ENCODE data around the gene ATOH8. TPM values are rescaled to one million over a fixed set of nuclear protein-coding genes. Genes with fewer than 3 reads are reported as not detected.

ATOH8 gene
- polyA plus RNA-seq, 2 of the 4 experiments (the other 2 are of a cell fraction): 1.8 to 20.0 TPM

DNA sequence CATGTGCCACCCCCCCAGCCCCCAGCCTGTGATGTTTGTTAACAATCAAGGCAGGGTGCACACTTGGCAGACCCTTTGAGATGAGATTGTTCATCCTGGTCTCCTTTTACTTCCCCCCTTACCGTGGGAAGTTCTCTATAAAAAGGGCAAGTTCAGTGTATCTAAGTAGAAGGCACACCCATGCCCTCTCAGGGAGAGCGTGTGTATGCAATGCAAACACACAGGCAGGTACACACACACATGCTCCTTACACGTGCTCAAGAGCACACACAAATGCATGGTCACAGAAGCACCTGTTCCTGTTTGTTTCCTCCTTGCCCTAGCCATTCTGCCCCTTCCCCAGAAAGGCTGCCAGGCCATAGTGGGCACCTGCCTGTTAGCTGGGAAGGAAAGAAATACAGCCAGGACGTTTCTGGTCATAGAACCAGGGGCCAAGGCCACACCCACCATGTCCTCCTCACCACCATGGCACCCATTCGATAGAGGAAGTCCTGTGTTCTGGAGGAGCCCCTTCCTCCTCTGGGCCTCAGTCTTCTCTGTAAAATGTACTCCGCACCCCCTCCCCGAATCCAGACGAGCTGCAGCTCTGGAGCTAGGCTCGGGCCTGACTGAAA, 3.1 kb downstream of the ATOH8 start (continued):
- TF ChIP-seq EP300 (IDR thresholded peaks at IDR 0.05): no peak
- TF ChIP-seq JUN (IDR thresholded peaks at IDR 0.05): no peak

GRCh38 chr2:85757860-85758259, 4.1 kb downstream of the ATOH8 start:
- CTCF ChIA-PET: interaction anchor here (1.2 to 63.0 kb wide), 8 partner anchors 7 to 58 kb away, joined by 3 to 1675 read pairs (median 36); partner anchors contain the start of gene ATOH8
- POLR2A ChIA-PET: interaction anchor here (1.3 kb wide), 1 partner anchor 15 kb away, joined by 3 read pairs; no protein-coding TSS in a partner anchor
- H3K4me1 ChIP-seq: peaks cover 44% of the 10 kb centered on the region

GRCh38 chr2:85758361-85759256, 4.8 kb downstream of the ATOH8 start:
- no peak overlapping the region for H3K4me3 ChIP-seq
- WGBS (ENCODE audit: missing lambda C conversion rate): 90% methylated on average over 18 of the region's 19 CpGs
- DNase-seq (ENCODE audit: low read depth in 1 of 2, low spot score in 1 of 2) (no peak), FAIRE-seq (no peak), ATAC-seq (no peak)
- CTCF ChIA-PET: interaction anchor here (1.3 to 63.0 kb wide), 7 partner anchors 7 to 57 kb away, joined by 3 to 1675 read pairs (median 59); partner anchors contain the start of gene ATOH8
- POLR2A ChIA-PET: no interaction called here
- no peak overlapping the region for H3K4me2 ChIP-seq
- H3K4me1 ChIP-seq: peaks cover 47% of the 10 kb centered on the region
- peak overlapping the region in 1 of 2 experiments; percentile 21; a peak in 1 of 6 replicates for H3K27ac ChIP-seq
- no peak for TF ChIP-seq TFCP2L1 (CRISPR knock-in tag; IDR thresholded peaks at IDR 0.05)
- no peak for TF ChIP-seq JUNB (IDR thresholded peaks at IDR 0.05)
- TF ChIP-seq, protein P1, sequence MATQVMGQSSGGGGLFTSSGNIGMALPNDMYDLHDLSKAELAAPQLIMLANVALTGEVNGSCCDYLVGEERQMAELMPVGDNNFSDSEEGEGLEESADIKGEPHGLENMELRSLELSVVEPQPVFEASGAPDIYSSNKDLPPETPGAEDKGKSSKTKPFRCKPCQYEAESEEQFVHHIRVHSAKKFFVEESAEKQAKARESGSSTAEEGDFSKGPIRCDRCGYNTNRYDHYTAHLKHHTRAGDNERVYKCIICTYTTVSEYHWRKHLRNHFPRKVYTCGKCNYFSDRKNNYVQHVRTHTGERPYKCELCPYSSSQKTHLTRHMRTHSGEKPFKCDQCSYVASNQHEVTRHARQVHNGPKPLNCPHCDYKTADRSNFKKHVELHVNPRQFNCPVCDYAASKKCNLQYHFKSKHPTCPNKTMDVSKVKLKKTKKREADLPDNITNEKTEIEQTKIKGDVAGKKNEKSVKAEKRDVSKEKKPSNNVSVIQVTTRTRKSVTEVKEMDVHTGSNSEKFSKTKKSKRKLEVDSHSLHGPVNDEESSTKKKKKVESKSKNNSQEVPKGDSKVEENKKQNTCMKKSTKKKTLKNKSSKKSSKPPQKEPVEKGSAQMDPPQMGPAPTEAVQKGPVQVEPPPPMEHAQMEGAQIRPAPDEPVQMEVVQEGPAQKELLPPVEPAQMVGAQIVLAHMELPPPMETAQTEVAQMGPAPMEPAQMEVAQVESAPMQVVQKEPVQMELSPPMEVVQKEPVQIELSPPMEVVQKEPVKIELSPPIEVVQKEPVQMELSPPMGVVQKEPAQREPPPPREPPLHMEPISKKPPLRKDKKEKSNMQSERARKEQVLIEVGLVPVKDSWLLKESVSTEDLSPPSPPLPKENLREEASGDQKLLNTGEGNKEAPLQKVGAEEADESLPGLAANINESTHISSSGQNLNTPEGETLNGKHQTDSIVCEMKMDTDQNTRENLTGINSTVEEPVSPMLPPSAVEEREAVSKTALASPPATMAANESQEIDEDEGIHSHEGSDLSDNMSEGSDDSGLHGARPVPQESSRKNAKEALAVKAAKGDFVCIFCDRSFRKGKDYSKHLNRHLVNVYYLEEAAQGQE (IDR thresholded peaks at IDR 0.05): no peak
- no peak for TF ChIP-seq RAD21 (conservative IDR thresholded peaks at IDR 0.05 in 1 of 2, IDR thresholded peaks at IDR 0.05 in 1 of 2)
- no peak for TF ChIP-seq FOSB (CRISPR knock-in tag; IDR thresholded peaks at IDR 0.05)
- no peak for TF ChIP-seq CHD4 (IDR thresholded peaks at IDR 0.05; ENCODE audit: borderline replicate concordance)
- TF ChIP-seq, protein P2, sequence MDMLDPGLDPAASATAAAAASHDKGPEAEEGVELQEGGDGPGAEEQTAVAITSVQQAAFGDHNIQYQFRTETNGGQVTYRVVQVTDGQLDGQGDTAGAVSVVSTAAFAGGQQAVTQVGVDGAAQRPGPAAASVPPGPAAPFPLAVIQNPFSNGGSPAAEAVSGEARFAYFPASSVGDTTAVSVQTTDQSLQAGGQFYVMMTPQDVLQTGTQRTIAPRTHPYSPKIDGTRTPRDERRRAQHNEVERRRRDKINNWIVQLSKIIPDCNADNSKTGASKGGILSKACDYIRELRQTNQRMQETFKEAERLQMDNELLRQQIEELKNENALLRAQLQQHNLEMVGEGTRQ (IDR thresholded peaks at IDR 0.05): no peak
- TF ChIP-seq, protein P3, sequence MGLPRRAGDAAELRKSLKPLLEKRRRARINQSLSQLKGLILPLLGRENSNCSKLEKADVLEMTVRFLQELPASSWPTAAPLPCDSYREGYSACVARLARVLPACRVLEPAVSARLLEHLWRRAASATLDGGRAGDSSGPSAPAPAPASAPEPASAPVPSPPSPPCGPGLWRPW (IDR thresholded peaks at IDR 0.05): no peak
- TF ChIP-seq MAZ (IDR thresholded peaks at IDR 0.05; ENCODE audit: borderline replicate concordance, low read depth, low read length): no peak
- no peaks in the 10 kb centered on the region for H3K9me3 ChIP-seq

More at GRCh38 chr2:85757860-85758259, 4.1 kb downstream of the ATOH8 start:
- TF ChIP-seq PHF8 (IDR thresholded peaks at IDR 0.05; ENCODE audit: borderline replicate concordance, low read depth): no peak
- H3K4me2 ChIP-seq: no peak overlapping the region
- 94% methylated on average over 5 of the region's 5 CpGs for WGBS (ENCODE audit: missing lambda C conversion rate)
- ATAC-seq (no peak), FAIRE-seq (no peak), DNase-seq (ENCODE audit: low read depth in 1 of 2, low spot score in 1 of 2) (no peak)
- no peaks in the 10 kb centered on the region for H3K9me3 ChIP-seq
- H3K4me3 ChIP-seq: no peak overlapping the region
- no peak overlapping the region for H3K27ac ChIP-seq

DNA sequence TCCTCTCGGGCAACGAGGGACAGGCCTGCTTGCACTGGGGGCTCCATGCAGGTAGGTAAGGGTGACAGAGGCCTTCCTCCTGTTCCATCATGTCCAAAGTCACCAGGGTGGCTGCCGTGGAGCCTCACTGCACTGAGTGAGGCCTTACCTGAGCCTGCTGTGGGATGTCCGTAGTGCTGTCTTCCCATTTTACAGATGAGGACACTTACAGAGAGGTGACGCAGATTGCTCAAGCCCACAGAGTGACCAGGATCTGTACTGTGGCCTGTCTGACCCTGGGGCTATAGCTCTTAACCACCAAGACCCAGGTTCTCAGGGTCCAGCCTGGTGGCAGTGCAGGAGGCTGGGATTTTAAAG, 5.4 kb downstream of the ATOH8 start:
- no peak for ATAC-seq
- FAIRE-seq: no peak
- ChIA-PET POLR2A (interaction anchor here (2.0 kb wide), 1 partner anchor 17 kb away, joined by 5 read pairs; no protein-coding TSS in a partner anchor), CTCF (interaction anchor here (1.5 to 63.0 kb wide), 6 partner anchors 8 to 57 kb away, joined by 3 to 1675 read pairs (median 94); partner anchors contain the start of gene ATOH8)
- H3K27ac ChIP-seq: no peak overlapping the region
- H3K4me2 ChIP-seq: no peak overlapping the region
- 87% methylated on average over 5 of the region's 5 CpGs for WGBS (ENCODE audit: missing lambda C conversion rate)
- no peak overlapping the region for H3K4me3 ChIP-seq
- DNase-seq (ENCODE audit: low read depth in 1 of 2, low spot score in 1 of 2): no peak
- no peaks in the 10 kb centered on the region for H3K9me3 ChIP-seq
- H3K4me1 ChIP-seq: peaks cover 48% of the 10 kb centered on the region
- no peak for TF ChIP-seq ATOH8 (CRISPR knock-in tag; IDR thresholded peaks at IDR 0.05; ENCODE audit: low read depth)
- no peak for TF ChIP-seq CBX8 (IDR thresholded peaks at IDR 0.05)
- TF ChIP-seq RFX5 (IDR thresholded peaks at IDR 0.05): no peak
- no peak for TF ChIP-seq POLR2AphosphoS2 (conservative IDR thresholded peaks at IDR 0.05; ENCODE audit: low read length)
- TF ChIP-seq ESRRA (IDR thresholded peaks at IDR 0.05; ENCODE audit: borderline replicate concordance, low read length): no peak
- no peak for TF ChIP-seq HOXA7 (CRISPR knock-in tag; IDR thresholded peaks at IDR 0.05)
- TF ChIP-seq EHF (CRISPR knock-in tag; IDR thresholded peaks at IDR 0.05): no peak
- no peak for TF ChIP-seq FOXS1 (CRISPR knock-in tag; IDR thresholded peaks at IDR 0.05)
- no peak for TF ChIP-seq HEYL (CRISPR knock-in tag; IDR thresholded peaks at IDR 0.05)
- no peak for TF ChIP-seq SREBF2 (IDR thresholded peaks at IDR 0.05)

Data from A549 (cell line).